Measurements from ENCODE around the gene SEPTIN1.

The SEPTIN1 gene

GRCh38 chr16:30377050-30377811, 5.1 kb downstream of the SEPTIN1 start:
- DNase-seq (ENCODE audit: low spot score) = no peak

- DNase-seq (ENCODE audit: low spot score) = no peak
Measured at GRCh38 chr16:30376461-30376902, 5.9 kb downstream of the SEPTIN1 start.

- DNase-seq (ENCODE audit: low spot score) = no peak
Measured at GRCh38 chr16:30375864-30376263, 6.5 kb downstream of the SEPTIN1 start.

- DNase-seq (ENCODE audit: low spot score) = no peak
Measured at GRCh38 chr16:30374538-30374937, 7.8 kb downstream of the SEPTIN1 start, which contains the start of gene MYL11. Gene MYL11 (plus strand): TSS chr16:30374802. CDS start chr16:30374858, 56 bp downstream.

GRCh38 chr16:30372725-30373124, 9.6 kb downstream of the SEPTIN1 start:
- DNase-seq (ENCODE audit: low spot score) = no peak

- DNase-seq (ENCODE audit: low spot score) = no peak
Measured at GRCh38 chr16:30372038-30372712, 10.2 kb downstream of the SEPTIN1 start.

- no peak for DNase-seq (ENCODE audit: low spot score)
Measured at GRCh38 chr16:30371248-30371816, 11.0 kb downstream of the SEPTIN1 start.

- peak; percentile 90 for DNase-seq (ENCODE audit: low spot score)
Measured at GRCh38 chr16:30370456-30371247, 11.7 kb downstream of the SEPTIN1 start, which contains the start of gene TBC1D10B. Gene TBC1D10B (minus strand): TSS chr16:30370494. CDS start chr16:30370183, 311 bp downstream.

- DNase-seq (ENCODE audit: low spot score) = peak; percentile 93
Measured at GRCh38 chr16:30369938-30370455, 12.4 kb downstream of the SEPTIN1 start.

GRCh38 chr16:30369091-30369937, 13.0 kb downstream of the SEPTIN1 start:
- DNase-seq (ENCODE audit: low spot score) = no peak

- no peak for DNase-seq (ENCODE audit: low spot score)
Measured at GRCh38 chr16:30368792-30369090, 13.6 kb downstream of the SEPTIN1 start.

- no peak for DNase-seq (ENCODE audit: low spot score)
Measured at GRCh38 chr16:30368122-30368791, 14.1 kb downstream of the SEPTIN1 start.

- no peak for DNase-seq (ENCODE audit: low spot score)
Measured at GRCh38 chr16:30367349-30368009, 14.9 kb downstream of the SEPTIN1 start.

GRCh38 chr16:30366511-30366910, 15.8 kb downstream of the SEPTIN1 start:
- DNase-seq (ENCODE audit: low spot score) = no peak

- DNase-seq (ENCODE audit: low spot score) = no peak
Measured at GRCh38 chr16:30365200-30365599, 17.2 kb downstream of the SEPTIN1 start.

- DNase-seq (ENCODE audit: low spot score) = no peak
Measured at GRCh38 chr16:30361180-30361579, 21.2 kb downstream of the SEPTIN1 start.

- no peak for DNase-seq (ENCODE audit: low spot score)
Measured at GRCh38 chr16:30359871-30360170, 22.5 kb downstream of the SEPTIN1 start.

- no peak for DNase-seq (ENCODE audit: low spot score)
Measured at GRCh38 chr16:30358990-30359870, 23.1 kb downstream of the SEPTIN1 start.

- no peak for DNase-seq (ENCODE audit: low spot score)
Measured at GRCh38 chr16:30358577-30358936, 23.8 kb downstream of the SEPTIN1 start.

Measured in D341Med (cell line).